GM12891 (cell line): ENCODE results near the gene PRSS50.

Experiments used
- DNase-seq: peaks from one replicate; pipeline ENCODE4 v3.0.0; 2011; ENCODE audit warnings: low spot score; ENCODE audit not compliant: insufficient read length
- FAIRE-seq: peaks from 2 replicates; lab custom pipeline; 2011; peaks lifted over from hg19 to GRCh38; lab: Jason Lieb, UNC
- PAX5 ChIP-seq: IDR thresholded peaks from 2 replicates; pipeline ENCODE4 v1.6.1; 2011; ENCODE audit warnings: low read length, moderate library complexity, mild to moderate bottlenecking; ENCODE audit not compliant: insufficient read depth, severe bottlenecking
- POLR2A ChIP-seq: IDR thresholded peaks from 2 replicates; pipeline ENCODE4 v1.6.1; 2011; ENCODE audit warnings: low read depth, low read length, control low read depth
- POLR2AphosphoS5 ChIP-seq: IDR thresholded peaks from 2 replicates; pipeline ENCODE4 v1.6.1; 2011; ENCODE audit warnings: low read depth, low read length, control low read depth
- POU2F2 ChIP-seq: IDR thresholded peaks from 2 replicates; pipeline ENCODE4 v1.6.1; 2011; ENCODE audit warnings: low read depth, mild to moderate bottlenecking, control low read depth, low read length, moderate library complexity
- SPI1 ChIP-seq: IDR thresholded peaks from 2 replicates; pipeline ENCODE4 v1.6.1; 2011; ENCODE audit warnings: low read depth, low read length, control low read depth
- TAF1 ChIP-seq: IDR thresholded peaks from 2 replicates; pipeline ENCODE4 v1.6.1; 2011; ENCODE audit warnings: low read depth, low read length, control low read depth

Gene PRSS50

GRCh38 chr3:46729038-46729437, 11.4 kb upstream of the PRSS50 start:
- FAIRE-seq: no peak
- TF ChIP-seq SPI1 (no peak), TAF1 (no peak), POU2F2 (no peak), POLR2AphosphoS5 (no peak), POLR2A (no peak), PAX5 (no peak)
- DNase-seq: no peak

- FAIRE-seq (no peak), DNase-seq (no peak)
- no peak for TF ChIP-seq POU2F2
Measured at GRCh38 chr3:46725621-46726314, 8.1 kb upstream of the PRSS50 start.

DNA sequence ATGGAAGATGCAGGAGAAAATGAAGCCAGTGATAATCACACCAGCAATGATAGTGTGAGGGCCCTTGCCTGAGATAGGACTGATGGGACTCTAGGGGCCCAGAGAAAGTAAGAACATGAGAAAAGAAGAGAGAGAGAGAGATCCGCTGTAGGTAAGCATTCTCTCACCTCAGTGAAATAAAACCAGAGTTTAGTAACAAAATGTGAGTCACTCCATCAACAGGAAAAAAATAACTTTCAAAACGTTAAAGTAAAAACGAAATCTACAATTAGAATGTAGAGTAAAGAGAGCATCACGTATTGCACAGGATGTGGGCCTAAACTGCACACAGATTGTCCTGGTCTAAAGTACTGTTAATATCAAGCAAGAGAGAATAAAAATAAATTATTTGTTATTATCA, 6.8 kb upstream of the PRSS50 start:
- FAIRE-seq (no peak), DNase-seq (no peak)
- TF ChIP-seq PAX5: no peak
- TF ChIP-seq SPI1: no peak
- no peak for TF ChIP-seq POLR2A

DNA sequence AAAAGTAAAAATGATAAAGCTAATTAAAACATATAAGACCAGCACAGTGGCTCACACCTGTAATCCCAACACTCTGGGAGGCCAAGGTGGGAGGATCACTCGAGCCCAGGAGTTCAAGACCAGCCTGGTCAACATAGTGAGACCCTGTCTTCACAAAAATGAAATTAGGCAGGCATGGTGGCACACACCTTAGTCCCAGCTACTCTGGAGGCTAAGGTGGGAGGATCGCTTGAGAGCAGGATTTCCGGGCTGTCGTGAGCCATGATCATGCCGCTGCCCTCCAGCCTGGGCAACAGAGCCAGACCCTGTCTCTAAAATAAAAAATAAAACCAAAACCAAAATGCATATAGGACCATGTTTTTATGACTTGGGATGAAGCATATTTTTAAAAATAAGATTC, 4.8 kb upstream of the PRSS50 start:
- TF ChIP-seq POLR2AphosphoS5 (no peak), POLR2A (no peak), TAF1 (no peak), SPI1 (no peak), PAX5 (no peak), POU2F2 (no peak)

DNA sequence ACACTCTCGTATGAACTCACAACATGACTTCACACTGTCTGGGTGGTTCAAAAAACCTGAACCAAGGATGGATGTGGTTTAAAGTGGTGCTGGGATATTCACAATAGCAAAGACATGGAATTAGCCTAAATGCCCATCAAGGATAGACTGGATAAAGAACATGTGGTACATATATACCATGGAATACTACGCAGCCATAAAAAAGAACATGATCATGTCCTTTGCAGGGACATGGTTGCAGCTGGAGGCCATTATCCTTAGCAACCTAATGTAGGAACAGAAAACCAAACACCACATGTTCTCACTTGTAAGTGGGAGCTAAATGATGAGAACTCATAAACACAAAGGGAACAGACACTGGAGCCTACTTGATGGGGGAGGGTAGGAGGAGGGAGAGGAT, 3.3 kb upstream of the PRSS50 start:
- DNase-seq: no peak
- no peak for TF ChIP-seq TAF1
- TF ChIP-seq SPI1: no peak
- TF ChIP-seq POU2F2: no peak
- TF ChIP-seq POLR2AphosphoS5: no peak
- TF ChIP-seq POLR2A: no peak
- TF ChIP-seq PAX5: no peak
- no peak for FAIRE-seq

More for the DNA sequence above, 4.8 kb upstream of the PRSS50 start:
- DNase-seq (no peak), FAIRE-seq (no peak)

GRCh38 chr3:46719735-46720271, 2.1 kb upstream of the PRSS50 start:
- no peak for TF ChIP-seq POLR2AphosphoS5
- TF ChIP-seq POU2F2: no peak
- no peak for TF ChIP-seq POLR2A
- no peak for TF ChIP-seq TAF1
- no peak for TF ChIP-seq SPI1
- no peak for TF ChIP-seq PAX5
- no peak for DNase-seq
- no peak for FAIRE-seq

DNA sequence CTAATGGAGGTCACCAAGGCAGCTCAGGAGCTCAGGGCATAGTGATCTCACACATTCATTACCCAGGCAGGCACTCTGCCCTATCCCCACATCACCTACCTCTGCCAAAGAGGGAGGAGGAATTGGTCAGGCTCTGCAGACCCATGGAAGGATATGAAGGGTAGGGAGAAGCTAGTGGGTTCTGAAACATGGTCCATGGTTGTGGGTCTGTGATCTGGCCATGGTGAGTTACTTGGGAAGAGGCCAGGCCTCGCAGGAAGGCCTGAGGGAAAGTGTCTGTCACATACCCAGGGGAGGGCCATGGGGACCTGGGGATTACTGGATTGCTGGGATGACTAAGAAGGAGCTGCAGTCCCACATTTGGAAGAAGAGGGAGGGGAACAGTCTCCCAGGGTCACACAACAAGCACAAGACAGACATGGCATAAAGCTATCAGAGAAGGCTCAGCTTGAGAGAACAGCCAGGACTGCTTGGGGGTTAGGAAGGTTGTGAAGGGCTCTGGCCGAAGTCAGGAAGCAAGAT, 1.4 kb upstream of the PRSS50 start:
- DNase-seq (no peak), FAIRE-seq (no peak)
- TF ChIP-seq POLR2AphosphoS5 (no peak), POLR2A (no peak), SPI1 (no peak), PAX5 (no peak), TAF1 (no peak), POU2F2 (no peak)

DNA sequence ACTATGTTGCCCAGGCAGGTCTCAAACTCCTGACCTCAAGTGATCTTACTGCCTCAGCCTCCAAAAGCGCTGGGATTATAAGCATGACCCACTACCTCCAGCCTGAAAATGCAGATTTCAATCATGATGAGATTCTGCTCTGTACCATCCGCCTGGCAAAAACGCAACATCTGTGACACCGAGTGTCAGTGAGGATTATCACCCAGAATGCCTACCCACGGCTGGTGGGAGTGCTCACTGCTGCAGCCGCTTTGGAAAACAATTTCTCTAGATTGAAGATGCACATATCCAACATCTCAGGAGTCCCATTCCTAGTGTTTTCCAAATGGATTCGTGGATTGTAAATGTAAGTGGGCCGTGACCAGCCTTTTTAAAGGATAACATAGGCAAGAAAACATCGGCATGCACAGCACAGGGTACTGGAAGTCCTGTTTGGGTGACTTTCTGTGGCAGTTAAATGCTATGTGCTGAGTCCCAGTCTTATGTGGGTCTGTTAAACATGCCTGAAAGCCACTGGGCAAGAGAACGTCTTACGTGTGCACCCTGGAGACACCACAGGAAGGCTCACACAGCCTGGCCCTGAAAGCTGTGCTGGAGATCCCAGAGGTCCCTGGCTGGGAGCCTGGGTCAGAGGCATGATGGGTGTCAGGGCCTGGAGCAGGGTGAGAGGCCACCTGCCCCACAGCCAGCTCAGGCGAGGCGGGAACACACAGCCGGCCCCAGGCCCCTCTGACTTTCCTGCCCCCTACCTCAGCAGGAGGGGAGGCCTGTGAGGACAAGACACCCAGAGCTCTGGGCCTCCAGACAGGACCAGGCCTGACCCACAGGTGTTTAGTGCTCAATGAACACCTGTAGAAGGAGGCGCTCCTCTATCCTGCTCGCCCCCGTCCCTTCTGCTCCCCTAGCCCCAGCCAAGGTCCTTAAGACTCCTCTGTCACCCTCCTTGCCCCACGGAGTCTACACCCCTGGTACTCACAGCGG, 918 bp downstream of the PRSS50 start:
- DNase-seq (no peak), FAIRE-seq (no peak)
- TF ChIP-seq PAX5: no peak
- TF ChIP-seq POU2F2: no peak
- no peak for TF ChIP-seq POLR2AphosphoS5
- no peak for TF ChIP-seq SPI1
- no peak for TF ChIP-seq TAF1
- no peak for TF ChIP-seq POLR2A

- FAIRE-seq (no peak), DNase-seq (no peak)
Measured at GRCh38 chr3:46715507-46716175, 2.0 kb downstream of the PRSS50 start.

More at GRCh38 chr3:46715507-46716175, 2.0 kb downstream of the PRSS50 start:
- TF ChIP-seq POU2F2 (no peak), PAX5 (no peak), TAF1 (no peak), POLR2A (no peak), POLR2AphosphoS5 (no peak), SPI1 (no peak)
